ENCODE results near the gene C12orf56. TPM values are rescaled to one million over a fixed set of nuclear protein-coding genes. Genes with fewer than 3 reads are reported as not detected.
"Not testable (repeated sequence)": the region's sequence is repeated elsewhere in the genome, so short reads cannot be mapped to it uniquely, and the experiment has no call there.

The C12orf56 gene
- total RNA-seq, 1 donor: not detected

GRCh38 chr12:64387197-64387816, 3.3 kb downstream of the C12orf56 start:
- DNase-seq (ENCODE audit: low read depth in 2 of 3, low spot score in 2 of 3): no peak

DNA sequence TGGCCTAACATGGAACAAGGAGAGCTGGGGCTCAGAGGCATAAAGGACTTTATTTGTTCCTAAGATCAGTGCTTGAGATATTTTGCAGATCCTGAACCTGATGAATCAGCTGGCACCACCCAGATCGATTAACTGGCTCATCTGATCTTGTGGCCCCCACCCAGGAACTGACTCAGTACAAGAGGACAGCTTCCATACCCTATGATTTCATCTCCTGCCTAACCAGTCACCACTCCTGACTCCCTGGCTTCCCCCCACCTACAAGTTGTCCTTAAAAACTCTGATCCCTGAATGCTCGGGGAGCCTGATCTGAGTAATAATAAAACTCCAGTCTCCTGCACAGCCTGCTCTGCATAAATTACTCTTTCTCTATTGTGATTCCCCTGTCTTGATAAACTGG, 5.1 kb downstream of the C12orf56 start:
- DNase-seq (ENCODE audit: low read depth in 2 of 3, low spot score in 2 of 3): no peak

- DNase-seq (ENCODE audit: low read depth in 2 of 3, low spot score in 2 of 3): no peak
Observed at GRCh38 chr12:64385019-64385418, 5.5 kb downstream of the C12orf56 start.

DNA sequence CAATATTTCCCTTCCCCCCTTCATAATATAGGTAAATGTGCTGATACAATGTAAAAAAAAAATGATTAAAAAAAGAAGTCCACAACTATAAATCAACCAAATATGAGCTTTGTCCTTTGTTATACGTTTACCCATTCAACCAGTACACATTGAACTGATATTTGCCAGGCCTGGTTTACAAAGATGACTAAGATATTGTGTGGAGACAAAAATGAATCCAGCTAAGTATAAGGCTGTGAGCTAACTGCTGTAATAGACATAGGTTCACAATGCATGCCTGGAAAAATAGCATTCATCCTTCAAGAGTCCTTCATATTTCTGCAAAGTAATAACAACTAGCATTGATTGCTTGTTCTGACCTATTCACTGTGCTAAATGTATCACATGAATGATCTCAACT, 6.9 kb downstream of the C12orf56 start:
- DNase-seq (ENCODE audit: low read depth in 2 of 3, low spot score in 2 of 3): no peak

DNA sequence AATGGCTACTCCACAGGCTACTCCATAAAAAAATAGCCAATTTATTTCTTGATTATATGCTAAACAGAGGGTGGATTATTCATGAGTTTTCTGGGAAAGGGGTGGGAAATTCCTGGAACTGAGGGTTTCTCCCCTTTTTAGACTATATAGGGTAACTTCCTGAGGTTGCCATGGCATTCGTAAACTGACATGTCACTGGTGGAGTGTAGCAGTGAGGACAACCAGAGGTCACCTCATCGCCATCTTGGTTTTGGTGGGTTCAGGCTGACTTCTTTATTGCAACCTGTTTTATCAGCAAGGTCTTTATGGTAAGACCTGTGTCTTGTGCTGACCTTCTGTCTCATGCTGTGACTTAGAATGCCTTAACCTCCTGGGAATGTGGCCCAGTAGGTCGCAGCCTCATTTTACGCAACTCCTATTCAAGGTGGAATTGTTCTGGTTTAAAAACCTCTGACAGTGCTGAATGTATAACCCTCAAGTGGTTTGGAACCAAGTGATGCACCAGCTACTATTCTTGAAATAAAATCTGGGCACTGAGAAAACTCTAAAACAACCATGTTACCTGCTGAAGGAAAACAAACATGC, 27.7 kb downstream of the C12orf56 start:
- DNase-seq (ENCODE audit: low read depth in 2 of 3, low spot score in 2 of 3): no peak

GRCh38 chr12:64361173-64361572, 29.4 kb downstream of the C12orf56 start:
- not testable (repeated sequence) for DNase-seq (ENCODE audit: low read depth in 2 of 3, low spot score in 2 of 3)

DNA sequence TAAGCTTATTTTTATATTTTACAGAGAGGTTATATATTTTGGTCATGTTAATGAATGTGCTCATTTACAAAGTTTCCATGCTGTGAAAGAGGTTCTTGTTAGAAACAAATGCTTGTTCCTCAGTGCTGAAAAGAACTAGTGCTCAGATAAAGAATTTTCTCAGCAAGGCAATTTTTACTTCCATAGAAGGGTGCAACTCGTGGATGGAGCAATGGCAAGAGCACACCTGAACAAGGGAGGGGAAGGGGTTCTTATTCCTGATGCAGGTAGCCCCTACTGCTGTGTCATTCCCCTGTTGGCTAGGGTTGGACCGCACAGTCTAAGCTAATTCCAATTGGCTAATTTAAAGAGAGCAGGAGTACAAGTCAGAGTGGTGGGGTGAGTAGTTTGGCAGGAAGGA, 34.3 kb downstream of the C12orf56 start:
- DNase-seq (ENCODE audit: low read depth in 2 of 3, low spot score in 2 of 3): not testable (repeated sequence)

GRCh38 chr12:64352181-64352580, 38.4 kb downstream of the C12orf56 start:
- no peak for DNase-seq (ENCODE audit: low read depth in 2 of 3, low spot score in 2 of 3)

DNA sequence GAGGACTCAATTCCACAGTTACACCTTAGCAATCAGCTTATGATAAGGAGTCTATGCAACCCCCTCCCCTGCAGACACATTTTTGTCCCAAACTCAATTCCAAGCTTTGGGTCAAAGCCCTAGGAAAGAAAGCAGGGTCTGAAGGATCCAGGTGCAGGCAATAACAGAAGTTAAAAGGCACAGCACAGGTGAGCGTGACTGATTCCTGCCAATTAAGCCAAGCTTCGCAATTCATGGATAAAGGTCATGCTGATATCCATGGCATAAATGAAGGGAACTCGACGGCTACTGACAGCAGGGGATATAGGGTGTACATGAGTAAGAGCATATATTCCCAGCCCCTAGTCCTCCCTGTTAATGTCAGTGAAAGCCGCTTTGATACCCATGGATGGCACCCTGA, 39.3 kb downstream of the C12orf56 start:
- no peak for DNase-seq (ENCODE audit: low read depth in 2 of 3, low spot score in 2 of 3)

DNA sequence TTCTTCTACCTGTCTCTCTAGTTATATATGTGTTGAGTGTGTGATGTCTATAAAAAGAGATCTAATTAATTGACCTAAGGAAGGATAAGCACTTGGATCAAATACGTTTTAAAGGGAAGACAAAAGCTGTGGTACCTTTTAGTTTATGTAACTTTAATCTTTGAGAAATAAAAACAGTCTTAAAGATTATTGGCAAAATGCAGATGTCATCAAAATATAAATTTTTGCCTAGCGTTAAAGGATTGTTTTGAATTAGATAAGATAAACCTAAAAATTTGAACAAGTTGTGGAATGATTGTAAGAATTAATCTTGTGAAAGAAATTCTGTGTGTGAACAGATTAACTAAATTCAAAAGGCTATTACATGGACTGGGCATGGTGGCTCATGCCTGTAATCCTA, 42.9 kb downstream of the C12orf56 start:
- no peak for DNase-seq (ENCODE audit: low read depth in 2 of 3, low spot score in 2 of 3)

DNA sequence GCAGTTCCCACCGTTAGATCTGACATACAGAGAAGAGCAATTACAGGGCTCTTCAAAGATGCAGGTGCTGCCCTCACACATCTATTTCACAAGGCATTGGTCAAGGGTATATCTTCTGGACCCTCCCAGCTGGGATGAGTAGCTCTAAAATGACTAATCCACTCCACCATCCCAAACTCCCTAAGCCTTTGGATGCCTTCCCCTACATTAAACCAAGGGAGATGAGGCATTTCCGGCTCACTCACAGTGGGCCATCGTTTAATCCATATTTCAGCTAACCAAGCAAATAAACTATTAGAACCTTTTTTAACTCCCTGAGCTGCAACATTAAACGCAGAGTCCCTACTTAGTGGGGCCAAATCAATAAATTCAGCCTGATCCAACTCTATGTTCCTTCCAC, 45.9 kb downstream of the C12orf56 start:
- DNase-seq (ENCODE audit: low read depth in 2 of 3, low spot score in 2 of 3): not testable (repeated sequence)

DNA sequence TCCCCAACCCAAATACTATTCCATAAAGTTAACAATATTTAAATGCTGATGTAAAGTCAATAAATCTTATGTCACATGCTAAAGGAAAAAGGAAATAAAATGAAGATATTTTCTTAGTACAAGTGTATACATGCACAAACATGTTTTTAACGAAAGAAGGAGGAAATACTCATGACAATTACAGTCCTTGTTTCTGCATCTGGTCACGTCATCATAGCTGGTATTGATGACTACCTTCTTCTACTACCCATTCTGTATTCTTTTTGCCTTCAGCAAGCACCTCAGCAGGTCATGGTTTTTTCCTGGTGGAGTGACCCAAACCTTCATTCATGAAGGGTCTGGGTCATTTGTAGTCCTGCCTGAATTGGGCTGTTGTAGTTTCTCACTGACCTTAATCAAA, 50.0 kb downstream of the C12orf56 start:
- DNase-seq (ENCODE audit: low read depth in 2 of 3, low spot score in 2 of 3): not testable (repeated sequence)

- DNase-seq (ENCODE audit: low read depth in 2 of 3, low spot score in 2 of 3): no peak
Observed at GRCh38 chr12:64335886-64336466, 54.6 kb downstream of the C12orf56 start.

DNA sequence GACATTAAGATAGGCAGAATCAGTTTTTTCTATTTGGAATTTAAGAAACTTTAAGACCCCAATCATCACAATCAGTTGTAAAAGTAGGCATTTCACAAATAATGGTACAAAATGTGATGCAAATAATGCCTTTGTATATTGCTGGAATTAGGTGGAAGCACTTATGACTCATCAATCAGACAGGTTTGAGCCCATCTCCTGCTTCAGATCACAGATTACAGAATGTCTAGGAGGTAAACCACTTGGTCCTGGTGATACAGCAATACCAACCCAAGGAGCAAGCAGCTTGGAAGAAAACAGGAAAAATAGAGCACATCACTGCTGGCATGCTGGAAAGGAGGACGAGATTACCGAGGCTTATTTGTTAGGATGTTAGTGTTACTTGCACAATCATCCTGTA, 57.6 kb downstream of the C12orf56 start:
- no peak for DNase-seq (ENCODE audit: low read depth in 2 of 3, low spot score in 2 of 3)

DNA sequence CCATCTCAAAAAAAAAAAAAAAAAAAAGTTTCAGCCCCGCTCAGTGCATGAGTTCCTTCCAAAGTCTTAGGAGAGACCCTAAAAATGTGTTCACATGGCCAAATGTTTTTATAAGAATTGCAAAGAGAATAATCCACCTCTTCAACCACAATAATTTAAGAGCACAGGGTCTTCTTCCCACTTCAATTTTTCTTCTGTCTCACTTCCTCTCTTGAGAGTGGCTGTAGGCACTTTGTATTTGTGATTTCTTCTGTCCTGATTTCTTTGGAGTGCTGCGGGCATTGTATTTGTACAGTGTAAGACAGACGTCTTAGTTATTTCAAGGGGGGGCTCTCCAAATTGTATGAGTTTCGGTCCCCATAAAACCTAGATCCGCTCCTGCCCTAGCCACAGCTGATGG, 58.3 kb downstream of the C12orf56 start:
- no peak for DNase-seq (ENCODE audit: low read depth in 2 of 3, low spot score in 2 of 3)

DNA sequence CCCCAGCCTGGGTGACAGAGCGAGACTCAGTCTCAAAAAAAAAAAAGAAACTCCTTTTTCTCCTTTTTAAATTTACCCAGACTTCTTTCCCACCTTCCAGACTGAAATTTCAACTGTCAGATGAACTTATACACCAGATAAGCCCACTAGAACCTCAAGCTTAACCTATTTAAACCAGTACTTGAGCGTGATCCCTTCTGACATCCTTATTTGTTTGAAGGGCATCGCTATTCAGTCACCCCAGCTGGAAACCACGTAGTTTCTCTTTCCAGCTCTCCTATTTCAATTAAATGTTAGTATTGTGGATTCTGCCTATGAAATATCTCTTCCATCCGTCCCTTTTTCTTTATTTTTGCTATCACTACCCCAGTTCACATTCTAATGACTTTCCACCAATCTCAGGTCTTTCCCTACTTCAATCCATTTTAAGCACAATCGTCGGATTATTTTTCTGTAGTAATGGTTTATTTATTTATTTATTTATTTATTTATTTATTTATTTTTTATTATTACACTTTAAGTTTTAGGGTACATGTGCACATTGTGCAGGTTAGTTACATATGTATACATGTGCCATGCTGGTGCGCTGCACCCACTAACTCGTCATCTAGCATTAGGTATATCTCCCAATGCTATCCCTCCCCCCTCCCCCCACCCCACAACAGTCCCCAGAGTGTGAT, 61.4 kb downstream of the C12orf56 start:
- DNase-seq (ENCODE audit: low read depth in 2 of 3, low spot score in 2 of 3): not testable (repeated sequence)

- DNase-seq (ENCODE audit: low read depth in 2 of 3, low spot score in 2 of 3): no peak
Observed at GRCh38 chr12:64325055-64325454, 65.5 kb downstream of the C12orf56 start.

DNA sequence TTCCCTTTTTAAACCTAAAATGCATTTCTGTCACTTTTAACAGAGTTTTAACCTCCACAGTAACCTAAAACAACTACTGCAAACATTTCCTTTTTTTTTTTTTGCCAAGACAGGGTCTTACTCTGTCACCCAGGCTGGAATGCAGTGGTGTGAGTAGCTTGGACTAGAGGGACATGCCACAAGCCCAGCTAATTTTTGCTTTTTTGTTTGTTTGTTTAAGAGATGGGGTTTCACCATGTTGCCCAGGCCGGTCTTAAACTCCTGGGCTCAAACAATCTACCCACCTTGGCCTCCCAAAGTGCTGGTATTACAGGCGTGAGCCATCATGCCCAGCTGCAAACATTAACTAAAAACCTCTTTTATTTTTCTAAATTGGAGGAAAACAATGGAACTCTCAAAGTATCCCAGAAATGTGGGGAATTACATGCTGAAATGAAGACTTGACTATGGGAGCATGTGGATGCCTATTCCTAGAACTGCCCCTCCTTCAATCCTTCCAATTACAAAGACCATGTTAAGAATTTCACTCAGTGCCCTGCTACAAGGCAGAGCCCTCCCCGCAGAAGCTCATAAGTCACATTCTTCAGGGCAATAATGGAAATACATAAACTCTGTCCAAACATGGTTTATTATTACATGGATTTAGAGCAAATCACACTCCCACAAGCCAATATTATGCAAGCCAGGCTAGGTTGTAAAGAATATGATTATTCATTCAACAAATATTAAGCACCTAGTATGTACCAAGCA, 66.9 kb downstream of the C12orf56 start:
- no peak for DNase-seq (ENCODE audit: low read depth in 2 of 3, low spot score in 2 of 3)

- no peak for DNase-seq (ENCODE audit: low read depth in 2 of 3, low spot score in 2 of 3)
Observed at GRCh38 chr12:64323006-64323405, 67.6 kb downstream of the C12orf56 start.

- no peak for DNase-seq (ENCODE audit: low read depth in 2 of 3, low spot score in 2 of 3)
Observed at GRCh38 chr12:64320611-64321010, 69.9 kb downstream of the C12orf56 start.

DNA sequence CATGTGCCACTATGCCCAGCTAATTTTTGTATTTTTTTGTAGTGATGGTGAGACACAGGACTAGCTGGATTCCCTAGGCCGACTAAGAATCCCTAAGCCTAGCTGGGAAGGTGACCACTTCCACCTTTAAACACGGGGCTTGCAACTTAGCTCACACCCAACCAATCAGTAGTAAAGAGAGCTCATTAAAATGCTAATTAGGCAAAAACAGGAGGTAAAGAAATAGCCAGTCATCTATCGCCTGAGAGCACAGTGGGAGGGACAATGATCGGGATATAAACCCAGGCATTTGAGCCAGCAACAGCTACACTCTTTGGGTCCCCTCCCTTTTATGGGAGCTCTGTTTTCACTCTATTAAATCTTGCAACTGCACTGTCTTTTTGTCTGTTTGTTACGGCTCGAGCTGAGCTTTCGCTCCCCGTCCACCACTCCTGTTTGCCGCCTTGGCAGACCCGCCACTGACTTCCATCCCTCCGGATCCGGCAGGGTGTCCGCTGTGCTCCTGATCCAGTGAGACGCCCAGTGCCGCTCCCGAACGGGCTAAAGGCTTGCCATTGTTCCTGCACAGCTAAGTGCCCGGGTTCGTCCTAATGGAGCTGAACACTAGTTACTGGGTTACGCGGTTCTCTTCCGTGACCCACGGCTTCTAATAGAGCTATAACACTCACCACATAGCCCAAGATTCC, 70.9 kb downstream of the C12orf56 start:
- DNase-seq (ENCODE audit: low read depth in 2 of 3, low spot score in 2 of 3): not testable (repeated sequence)
